K562 (cell line): ENCODE results near the gene WDR64. TPM values are rescaled to one million over a fixed set of nuclear protein-coding genes. Genes with fewer than 3 reads are reported as not detected.

ENCODE experiments used
- ATF1 ChIP-seq, 2 experiments: fragments of 450-650 bp in 1 of 2; IDR thresholded peaks; 2 replicates each; pipeline ENCODE4 v1.6.1; 2016; ENCODE audit warnings: missing compliant biosample characterization in 1 of 2, missing genetic modification characterization in 1 of 2
- CBX8 ChIP-seq: fragments of 200-600 bp; sonication (generic); IDR thresholded peaks from 2 replicates; pipeline ENCODE4 v1.6.1; 2012; ENCODE audit warnings: borderline replicate concordance, mixed run types, low read depth, mild to moderate bottlenecking, moderate library complexity, mixed read lengths, low read length, control low read depth, inconsistent platforms; ENCODE audit not compliant: poor library complexity, severe bottlenecking; ENCODE audit errors: extremely low read depth
- E2F3 ChIP-seq: fragments of 250-450 bp; sonication (Bioruptor Pico); IDR thresholded peaks from 2 replicates; pipeline ENCODE4 v1.4.0; 2020; ENCODE audit warnings: mild to moderate bottlenecking
- GATAD2B ChIP-seq: fragments of 450-650 bp; IDR thresholded peaks from 2 replicates; pipeline ENCODE4 v1.6.1; 2017; ENCODE audit warnings: mild to moderate bottlenecking, borderline replicate concordance
- HDAC6 ChIP-seq: IDR thresholded peaks from 2 replicates; pipeline ENCODE4 v1.6.1; 2012; ENCODE audit warnings: low read depth, mild to moderate bottlenecking, control low read depth, inconsistent platforms, low read length, moderate library complexity
- HMGXB4 ChIP-seq: sonication (generic); formaldehyde crosslinking; IDR thresholded peaks from 2 replicates; pipeline ENCODE4 v1.8.1; 2023; ENCODE audit warnings: mild to moderate bottlenecking, missing genetic modification reagents
- JUN ChIP-seq, 2 experiments: sonication (generic) in 1 of 2; formaldehyde crosslinking in 1 of 2; IDR thresholded peaks; 2 replicates each; pipeline versions ENCODE4 v1.6.1 to v1.8.0; 2012 to 2022; ENCODE audit warnings: borderline replicate concordance in 2 of 2, mild to moderate bottlenecking in 2 of 2, improper control_type of control experiment in 1 of 2, low read depth in 1 of 2, low read length in 1 of 2, missing genetic modification reagents in 1 of 2
- MCM3 ChIP-seq: fragments of 450-650 bp; IDR thresholded peaks from 2 replicates; pipeline ENCODE4 v1.6.1; 2016
- NR0B1 ChIP-seq: fragments of 450-650 bp; IDR thresholded peaks from one replicate; pipeline ENCODE4 v1.6.1; 2018; ENCODE audit warnings: mild to moderate bottlenecking, moderate library complexity; ENCODE audit not compliant: partially characterized antibody
- NR2C1 ChIP-seq, 2 experiments: fragments of 450-650 bp; IDR thresholded peaks; 2 replicates each; pipeline ENCODE4 v1.6.1; 2017; ENCODE audit warnings: mild to moderate bottlenecking in 2 of 2, antibody characterized with exemption in 1 of 2, inconsistent platforms in 1 of 2, missing compliant biosample characterization in 1 of 2, missing genetic modification characterization in 1 of 2
- NR2F6 ChIP-seq: fragments of 450-650 bp; formaldehyde crosslinking; IDR thresholded peaks from 2 replicates; pipeline ENCODE4 v1.4.0; 2020; ENCODE audit warnings: mild to moderate bottlenecking
- NUFIP1 ChIP-seq: fragments of 450-650 bp; IDR thresholded peaks from 2 replicates; pipeline ENCODE4 v1.6.1; 2018; ENCODE audit not compliant: partially characterized antibody
- POLR2AphosphoS5 ChIP-seq: IDR thresholded peaks from 2 replicates; pipeline ENCODE4 v1.6.1; 2011; ENCODE audit warnings: mild to moderate bottlenecking, low read depth, low read length, moderate library complexity; ENCODE audit not compliant: control insufficient read depth, insufficient read depth
- POLR2B ChIP-seq: fragments of 450-650 bp; IDR thresholded peaks from 2 replicates; pipeline ENCODE4 v1.6.1; 2018; ENCODE audit warnings: low read depth; ENCODE audit not compliant: partially characterized antibody
- POLR3A ChIP-seq: IDR thresholded peaks from 2 replicates; pipeline ENCODE4 v1.6.1; 2011; ENCODE audit warnings: borderline replicate concordance, mild to moderate bottlenecking, moderate library complexity; ENCODE audit not compliant: insufficient read length, insufficient read depth; ENCODE audit errors: extremely low read depth
- RNF219 ChIP-seq: fragments of 250-450 bp; sonication (Bioruptor Pico); IDR thresholded peaks from 2 replicates; pipeline ENCODE4 v1.5.0; 2022; ENCODE audit warnings: mild to moderate bottlenecking
- TCF15 ChIP-seq: fragments of 250-450 bp; sonication (Bioruptor Pico); IDR thresholded peaks from 2 replicates; pipeline ENCODE4 v1.8.0; 2022; ENCODE audit warnings: moderate library complexity, mild to moderate bottlenecking, inconsistent platforms
- ZNF253 ChIP-seq: fragments of 250-450 bp; sonication (Bioruptor Pico); conservative IDR thresholded peaks from 2 replicates; pipeline ENCODE4 v1.6.1; 2021; ENCODE audit warnings: mild to moderate bottlenecking
- ZSCAN32 ChIP-seq: fragments of 450-650 bp; formaldehyde crosslinking; IDR thresholded peaks from 2 replicates; pipeline ENCODE4 v1.4.0; 2020; ENCODE audit warnings: mild to moderate bottlenecking, moderate library complexity
- polyA plus RNA-seq, 8 experiments: library from polyadenylated mRNA; depleted of rRNA in 4 of 8; stranded (reverse) in 5 of 8; unstranded in 3 of 8; fragments of >200 nt; fragmentation: Nextera tagmentation in 2 of 8; fragmentation: Illumina TruSeq in 1 of 8; extraction: Ambion mirVana in 2 of 8; extraction: Trizol in 1 of 8; gene quantifications; 2 replicates each; pipeline versions ENCODE4 v1.2.1 to v1.2.3, GENCODE V29; 2011 to 2014; ENCODE audit warnings: inconsistent platforms in 1 of 8, missing spikeins in 1 of 8
- total RNA-seq, 7 experiments: library from RNA; depleted of rRNA in 6 of 7; stranded (reverse); fragments of >200 nt in 6 of 7; fragmentation: Illumina TruSeq in 2 of 7; extraction: Trizol in 2 of 7; gene quantifications; 2 replicates each; pipeline versions ENCODE4 v1.2.1 to v1.2.3, GENCODE V29; 2011 to 2021; ENCODE audit warnings: low replicate concordance in 1 of 7

WDR64 gene
- total and polyA plus RNA-seq, 9 of the 15 experiments (the other 6 are each of a cell fraction or from before 2014, with no cell fraction given): 0.06 to 0.29 (median 0.19) TPM; not detected in 5

- TF ChIP-seq RNF219 (CRISPR knock-in tag) (no peak), POLR3A (no peak), POLR2AphosphoS5 (peak; percentile 94), HMGXB4 (CRISPR knock-in tag) (peak; percentile 84; the same call in 1 of the 2 replicates), ATF1 (CRISPR knock-in tag; IDR thresholded peaks at IDR 0.05) (peak; percentile 83), ATF1 (tag; IDR thresholded peaks at IDR 0.05) (peak; percentile 99), TCF15 (CRISPR knock-in tag) (0 out of 2 replicates have a peak, but pooled peaks have one; percentile 14), GATAD2B (peak; percentile 33; the same call in 1 of the 2 replicates), NR2F6 (CRISPR knock-in tag) (no peak), CBX8 (no peak), NR0B1 (no peak), E2F3 (peak; percentile 99), ZSCAN32 (CRISPR knock-in tag) (no peak), HDAC6 (no peak), ZNF253 (CRISPR knock-in tag) (no peak), NUFIP1 (no peak), NR2C1 (IDR thresholded peaks at IDR 0.05) (peak; percentile 87), NR2C1 (tag; IDR thresholded peaks at IDR 0.05) (peak; percentile 90), MCM3 (no peak), JUN (IDR thresholded peaks at IDR 0.05; ENCODE audit: borderline replicate concordance, low read depth, low read length) (0 out of 2 replicates have a peak, but pooled peaks have one; percentile 12), JUN (CRISPR knock-in tag; IDR thresholded peaks at IDR 0.05; ENCODE audit: borderline replicate concordance) (peak; percentile 80), POLR2B (peak; percentile 94)
Observed at GRCh38 chr1:241847796-241848685, 196.0 kb downstream of the WDR64 start, which contains the start of gene EXO1 (continued).
